Upper lobe of left lung (tissue), 6 donors: ENCODE data around the gene DYNC1I2. TPM values are rescaled to one million over a fixed set of nuclear protein-coding genes. Genes with fewer than 3 reads are reported as not detected.

Experiments
- ATAC-seq, 2 donors: fragments of 200-7000 bp; cut with Tn5 transposase; one replicate each; pipeline ENCODE4 v1.9.1; 2022; ENCODE audit warnings: mild to moderate bottlenecking in 2 of 2, moderate library complexity in 2 of 2; ENCODE audit not compliant: low FRiP score in 2 of 2
- DNase-seq, 2 donors: peaks; one replicate each; pipeline ENCODE4 v3.0.0-alpha.2; 2019 to 2020
- H3K27ac ChIP-seq, 4 donors: fragments of 200-600 bp; sonication (generic); one replicate each; pipeline ENCODE4 v1.5.1; 2016 to 2019
- H3K27me3 ChIP-seq, 4 donors: fragments of 200-600 bp; sonication (generic); one replicate each; pipeline ENCODE4 v1.5.1; 2017 to 2019
- H3K36me3 ChIP-seq, 4 donors: fragments of 200-600 bp; sonication (generic); one replicate each; pipeline ENCODE4 v1.5.1; 2016 to 2019
- H3K4me1 ChIP-seq, 4 donors: fragments of 200-600 bp; sonication (generic); one replicate each; pipeline ENCODE4 v1.5.1; 2018 to 2019
- H3K4me3 ChIP-seq, 4 donors: fragments of 200-600 bp; sonication (generic); one replicate each; pipeline ENCODE4 v1.5.1; 2017 to 2019; ENCODE audit warnings: mild to moderate bottlenecking in 2 of 4, moderate library complexity in 1 of 4
- H3K9me3 ChIP-seq, 4 donors: fragments of 200-600 bp; sonication (generic); one replicate each; pipeline ENCODE4 v1.5.1; 2018 to 2019
- CTCF ChIP-seq, 6 experiments: fragments of 450-650 bp in 4 of 6; fragments of 200-600 bp in 2 of 6; sonication (generic) in 2 of 6; IDR thresholded peaks; one replicate each; pipeline ENCODE4 v1.5.1; 2016 to 2019; ENCODE audit warnings: antibody characterized with exemption in 6 of 6
- EP300 ChIP-seq, 4 donors: sonication (generic); formaldehyde crosslinking; IDR thresholded peaks; one replicate each; pipeline ENCODE4 v1.5.1; 2017; ENCODE audit warnings: antibody characterized with exemption in 4 of 4, control low read depth in 2 of 4
- POLR2A ChIP-seq, 4 donors: fragments of 450-650 bp; IDR thresholded peaks; one replicate each; pipeline ENCODE4 v1.5.1; 2016 to 2017; ENCODE audit warnings: antibody characterized with exemption in 4 of 4, mild to moderate bottlenecking in 2 of 4
- POLR2AphosphoS5 ChIP-seq, 2 donors: sonication (generic); formaldehyde crosslinking; IDR thresholded peaks; one replicate each; pipeline ENCODE4 v1.5.1; 2017; ENCODE audit warnings: antibody characterized with exemption in 2 of 2
- WGBS, 2 donors: methylation state at CpG; one replicate each; pipeline ENCODE4 v1.1.5; 2017 to 2018; 5-methylcytosine and 5-hydroxymethylcytosine counted together
- total RNA-seq, 6 donors: library from RNA; depleted of rRNA in 4 of 6; stranded (reverse); fragments of >200 nt in 4 of 6; gene quantifications; one replicate each; pipeline versions ENCODE4 v1.1.0 to v1.2.1, GENCODE V29; 2016 to 2021
- donor health status: DM: no; HTN: no; CAD: no; lungs with moderate emphysema.
- donor health status: DM: no; HTN: yes; CAD: no; lungs with severe emphysema.

The DYNC1I2 gene
- total RNA-seq, 6 donors from 2014 or later = 66.1 to 91.6 (median 78.7) TPM

- H3K36me3 ChIP-seq = peaks cover 9 to 81% (median 27%) of the 10 kb centered on the region in 4 donors
- 62 to 76% methylated on average over 4 of the region's 4 CpGs for WGBS, 2 donors
- H3K27ac ChIP-seq = no peak overlapping the region
- ATAC-seq = no peak
- no peaks in the 10 kb centered on the region for H3K4me1 ChIP-seq
- no peak overlapping the region for H3K4me3 ChIP-seq
- no peaks in the 10 kb centered on the region for H3K27me3 ChIP-seq
- TF ChIP-seq CTCF (IDR thresholded peaks at IDR 0.05) (no peak), POLR2A (IDR thresholded peaks at IDR 0.05) (no peak), POLR2AphosphoS5 (IDR thresholded peaks at IDR 0.05) (no peak), EP300 (IDR thresholded peaks at IDR 0.05) (no peak)
- DNase-seq = no peak
- H3K9me3 ChIP-seq = no peaks in the 10 kb centered on the region
These were observed 48.9 kb downstream of the DYNC1I2 start for GRCh38 chr2:171735991-171736710.

- H3K4me3 ChIP-seq = no peak overlapping the region
- H3K4me1 ChIP-seq = no peaks in the 10 kb centered on the region
- H3K27ac ChIP-seq = no peak overlapping the region
- H3K36me3 ChIP-seq = peaks cover 5 to 82% (median 30%) of the 10 kb centered on the region in 4 donors
- WGBS, 2 donors = 55 to 72% methylated on average over 2 of the region's 2 CpGs
- no peak for ATAC-seq
- no peaks in the 10 kb centered on the region for H3K9me3 ChIP-seq
- DNase-seq = no peak
- no peak for TF ChIP-seq POLR2AphosphoS5 (IDR thresholded peaks at IDR 0.05)
- no peaks in the 10 kb centered on the region for H3K27me3 ChIP-seq
These were observed 53.9 kb downstream of the DYNC1I2 start for GRCh38 chr2:171741189-171741588.

GRCh38 chr2:171742760-171743159 is 55.5 kb downstream of the DYNC1I2 start:
- DNase-seq (no peak), ATAC-seq (no peak)
- Histone ChIP-seq H3K4me1 (no peaks in the 10 kb centered on the region), H3K27me3 (no peaks in the 10 kb centered on the region), H3K9me3 (no peaks in the 10 kb centered on the region), H3K36me3 (peaks cover 9 to 82% (median 33%) of the 10 kb centered on the region in 4 donors), H3K27ac (no peak overlapping the region), H3K4me3 (no peak overlapping the region)
- no peak for TF ChIP-seq CTCF (IDR thresholded peaks at IDR 0.05)
- no peak for TF ChIP-seq EP300 (IDR thresholded peaks at IDR 0.05)
- TF ChIP-seq POLR2A (IDR thresholded peaks at IDR 0.05) = no peak
- TF ChIP-seq POLR2AphosphoS5 (IDR thresholded peaks at IDR 0.05) = no peak
- 92 to 96% methylated on average over 1 of the region's 1 CpG for WGBS, 2 donors

GRCh38 chr2:171745141-171745540 is 57.9 kb downstream of the DYNC1I2 start:
- TF ChIP-seq CTCF (IDR thresholded peaks at IDR 0.05) (no peak), POLR2AphosphoS5 (IDR thresholded peaks at IDR 0.05) (no peak), EP300 (IDR thresholded peaks at IDR 0.05) (no peak), POLR2A (IDR thresholded peaks at IDR 0.05) (no peak)
- no peak for DNase-seq
- 86 to 94% methylated on average over 1 of the region's 1 CpG for WGBS, 2 donors
- ATAC-seq = no peak
- peaks cover 9 to 81% (median 37%) of the 10 kb centered on the region in 4 donors for H3K36me3 ChIP-seq
- H3K27ac ChIP-seq = no peak overlapping the region
- no peak overlapping the region for H3K4me3 ChIP-seq
- H3K4me1 ChIP-seq = no peaks in the 10 kb centered on the region
- no peaks in the 10 kb centered on the region for H3K27me3 ChIP-seq
- no peaks in the 10 kb centered on the region for H3K9me3 ChIP-seq

- Histone ChIP-seq H3K4me1 (no peaks in the 10 kb centered on the region), H3K27me3 (no peaks in the 10 kb centered on the region), H3K4me3 (no peak overlapping the region), H3K36me3 (peaks cover 9 to 87% (median 40%) of the 10 kb centered on the region in 4 donors), H3K9me3 (no peaks in the 10 kb centered on the region), H3K27ac (no peak overlapping the region)
- no peak for ATAC-seq
- TF ChIP-seq POLR2AphosphoS5 (IDR thresholded peaks at IDR 0.05) (no peak), EP300 (IDR thresholded peaks at IDR 0.05) (no peak), CTCF (IDR thresholded peaks at IDR 0.05) (no peak), POLR2A (IDR thresholded peaks at IDR 0.05) (no peak)
- DNase-seq = no peak
- 96 to 97% methylated on average over 4 of the region's 4 CpGs for WGBS, 2 donors
These were observed 58.5 kb downstream of the DYNC1I2 start for GRCh38 chr2:171745806-171746205.
